GM12878 (cell line): ENCODE data around the gene RUNX3. TPM values are rescaled to one million over a fixed set of nuclear protein-coding genes. Genes with fewer than 3 reads are reported as not detected.

Source experiments
- BMI1 ChIP-seq: fragments of 450-650 bp; IDR thresholded peaks from 2 replicates; pipeline ENCODE4 v1.6.1; 2016; ENCODE audit warnings: mild to moderate bottlenecking, moderate library complexity, borderline replicate concordance
- CBX3 ChIP-seq: fragments of 200-600 bp; sonication (generic); IDR thresholded peaks from 2 replicates; pipeline ENCODE4 v1.6.1; 2016; ENCODE audit warnings: low read depth, borderline replicate concordance
- CHD4 ChIP-seq: fragments of 200-600 bp; sonication (generic); IDR thresholded peaks from 2 replicates; pipeline ENCODE4 v1.6.1; 2016; ENCODE audit warnings: mild to moderate bottlenecking
- EP300 ChIP-seq, 2 experiments: fragments of 150-350 bp in 1 of 2; IDR thresholded peaks; 2 replicates each; pipeline ENCODE4 v1.6.1; 2011 to 2012; ENCODE audit warnings: low read depth in 2 of 2, low read length in 2 of 2, borderline replicate concordance in 1 of 2, improper control_type of control experiment in 1 of 2, inconsistent platforms in 1 of 2; ENCODE audit not compliant: control insufficient read depth in 1 of 2
- EZH2 ChIP-seq: IDR thresholded peaks from 2 replicates; pipeline ENCODE4 v1.6.1; 2012; ENCODE audit warnings: low read depth, mild to moderate bottlenecking, control low read depth, inconsistent platforms, low read length, borderline replicate concordance; ENCODE audit not compliant: control insufficient read depth
- FOXK2 ChIP-seq: fragments of 450-650 bp; IDR thresholded peaks from 2 replicates; pipeline ENCODE4 v1.6.1; 2017; ENCODE audit warnings: mild to moderate bottlenecking, moderate library complexity
- GABPA ChIP-seq: IDR thresholded peaks from 2 replicates; pipeline ENCODE4 v1.6.1; 2014; ENCODE audit warnings: antibody characterized with exemption, low read depth, mild to moderate bottlenecking, inconsistent platforms
- IKZF1 ChIP-seq: fragments of 450-650 bp; conservative IDR thresholded peaks from 2 replicates; pipeline ENCODE4 v1.6.1; 2017; ENCODE audit warnings: antibody characterized with exemption, mild to moderate bottlenecking
- JUNB ChIP-seq: IDR thresholded peaks from 2 replicates; pipeline ENCODE4 v1.6.1; 2016; ENCODE audit warnings: antibody characterized with exemption, mild to moderate bottlenecking
- LARP7 ChIP-seq: fragments of 450-650 bp; IDR thresholded peaks from 2 replicates; pipeline ENCODE4 v1.6.1; 2017; ENCODE audit warnings: mild to moderate bottlenecking
- MLLT1 ChIP-seq: fragments of 450-650 bp; IDR thresholded peaks from 2 replicates; pipeline ENCODE4 v1.6.1; 2016; ENCODE audit warnings: mild to moderate bottlenecking
- MTA3 ChIP-seq: IDR thresholded peaks from 2 replicates; pipeline ENCODE4 v1.6.1; 2012; ENCODE audit warnings: low read length, inconsistent platforms, borderline replicate concordance
- MXI1 ChIP-seq: fragments of 150-350 bp; IDR thresholded peaks from 2 replicates; pipeline ENCODE4 v1.6.1; 2011; ENCODE audit warnings: low read depth, mild to moderate bottlenecking, inconsistent platforms, low read length, improper control_type of control experiment
- PKNOX1 ChIP-seq: fragments of 450-650 bp; IDR thresholded peaks from 2 replicates; pipeline ENCODE4 v1.6.1; 2016; ENCODE audit warnings: mild to moderate bottlenecking
- RAD51 ChIP-seq: fragments of 450-650 bp; IDR thresholded peaks from 2 replicates; pipeline ENCODE4 v1.6.1; 2016; ENCODE audit warnings: moderate library complexity, mild to moderate bottlenecking, inconsistent platforms
- RCOR1 ChIP-seq: conservative IDR thresholded peaks from 2 replicates; pipeline ENCODE4 v1.6.1; 2012; ENCODE audit warnings: low read depth, low read length, improper control_type of control experiment
- RELB ChIP-seq: fragments of 450-650 bp; IDR thresholded peaks from 2 replicates; pipeline ENCODE4 v1.6.1; 2017; ENCODE audit warnings: low read depth, mild to moderate bottlenecking, moderate library complexity
- RUNX3 ChIP-seq: IDR thresholded peaks from 2 replicates; pipeline ENCODE4 v1.6.1; 2012; ENCODE audit warnings: low read length, inconsistent platforms
- SMC3 ChIP-seq: IDR thresholded peaks from 2 replicates; pipeline ENCODE4 v1.6.1; 2011; ENCODE audit warnings: low read length, improper control_type of control experiment, borderline replicate concordance
- WRNIP1 ChIP-seq: IDR thresholded peaks from 2 replicates; pipeline ENCODE4 v1.6.1; 2011; ENCODE audit warnings: low read depth, low read length, improper control_type of control experiment, borderline replicate concordance
- ZBED1 ChIP-seq: IDR thresholded peaks from 2 replicates; pipeline ENCODE4 v1.6.1; 2016; ENCODE audit warnings: borderline replicate concordance
- polyA plus RNA-seq, 11 experiments: library from polyadenylated mRNA; depleted of rRNA in 4 of 11; unstranded in 6 of 11; stranded (reverse) in 5 of 11; fragments of >200 nt; fragmentation: Nextera tagmentation in 4 of 11; fragmentation: Illumina TruSeq in 1 of 11; extraction: Ambion mirVana in 4 of 11; extraction: Trizol in 1 of 11; gene quantifications; 1 replicate in 1 of 11; 2 replicates in 10 of 11; pipeline versions ENCODE4 v1.2.1 to v1.2.3, GENCODE V29; 2011 to 2016; ENCODE audit warnings: inconsistent platforms in 2 of 11, missing spikeins in 2 of 11, low read depth in 1 of 11
- total RNA-seq, 4 experiments: library from RNA; depleted of rRNA in 3 of 4; stranded (reverse); fragments of >200 nt in 3 of 4; fragmentation: Illumina TruSeq in 1 of 4; extraction: Trizol in 1 of 4; gene quantifications; 2 replicates each; pipeline versions ENCODE4 v1.2.1 to v1.2.3, GENCODE V29; 2013 to 2021
- TF ChIP-seq, protein P1 (sequence below): fragments of 450-650 bp; IDR thresholded peaks from 2 replicates; pipeline ENCODE4 v1.6.1; 2016; ENCODE audit warnings: mild to moderate bottlenecking, moderate library complexity, borderline replicate concordance

The RUNX3 gene
- total and polyA plus RNA-seq, 10 of the 15 experiments (the other 5 are each of a cell fraction or from before 2014, with no cell fraction given) = 19.0 to 151 (median 31.4) TPM

DNA sequence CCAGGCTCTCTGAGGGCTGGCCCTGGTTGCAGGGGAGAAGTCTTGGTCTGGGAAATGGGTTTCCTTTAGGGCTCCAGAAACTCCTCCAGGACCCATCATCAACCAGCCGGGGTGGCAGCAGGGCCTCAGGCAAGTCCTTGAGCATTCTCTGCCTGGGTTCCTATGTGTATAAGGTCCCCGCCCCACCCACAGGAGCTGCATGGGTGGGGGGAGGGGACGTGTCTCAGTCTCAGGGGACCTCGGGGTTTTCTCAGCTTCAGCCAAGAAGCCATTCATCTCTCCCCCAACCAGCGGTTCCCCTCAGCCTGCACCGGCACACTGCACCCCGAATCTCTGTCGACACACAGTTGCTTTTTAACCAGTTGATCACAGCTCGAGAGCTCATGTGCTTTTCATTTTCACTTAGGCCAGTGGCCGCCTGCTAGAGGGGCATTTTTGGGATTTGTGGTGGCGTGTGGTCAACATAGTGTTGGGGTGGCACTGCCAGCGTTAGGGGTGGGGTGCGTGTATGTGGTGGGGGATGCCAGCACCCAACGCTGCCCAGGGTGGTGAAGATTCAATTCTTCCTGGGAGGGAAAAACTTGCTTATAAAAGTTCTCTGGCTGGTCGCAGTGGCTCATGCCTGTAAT lies 6.5 kb downstream of the RUNX3 start (continued):
- TF ChIP-seq CBX3 (no peak), MTA3 (no peak), EZH2 (no peak), LARP7 (no peak), RAD51 (no peak), CHD4 (no peak), JUNB (no peak), MXI1 (peak; percentile 54; the same call in 1 of the 2 replicates), ZBED1 (peak; percentile 62; the same call in 1 of the 2 replicates), RCOR1 (no peak), IKZF1 (peak; percentile 75), FOXK2 (no peak), EP300 (IDR thresholded peaks at IDR 0.05; ENCODE audit: borderline replicate concordance in 1 of 2, control insufficient read depth in 1 of 2, low read depth in 2 of 2, low read length in 2 of 2) (peak in 1 of 2 experiments; percentile 38; a peak in 1 of 4 replicates), RUNX3 (no peak), RELB (peak; percentile 68; the same call in 1 of the 2 replicates), WRNIP1 (no peak), MLLT1 (peak; percentile 81; the same call in 1 of the 2 replicates), PKNOX1 (no peak; the same call in 1 of the 2 replicates), GABPA (no peak), SMC3 (no peak), BMI1 (no peak)
- TF ChIP-seq, protein P1, sequence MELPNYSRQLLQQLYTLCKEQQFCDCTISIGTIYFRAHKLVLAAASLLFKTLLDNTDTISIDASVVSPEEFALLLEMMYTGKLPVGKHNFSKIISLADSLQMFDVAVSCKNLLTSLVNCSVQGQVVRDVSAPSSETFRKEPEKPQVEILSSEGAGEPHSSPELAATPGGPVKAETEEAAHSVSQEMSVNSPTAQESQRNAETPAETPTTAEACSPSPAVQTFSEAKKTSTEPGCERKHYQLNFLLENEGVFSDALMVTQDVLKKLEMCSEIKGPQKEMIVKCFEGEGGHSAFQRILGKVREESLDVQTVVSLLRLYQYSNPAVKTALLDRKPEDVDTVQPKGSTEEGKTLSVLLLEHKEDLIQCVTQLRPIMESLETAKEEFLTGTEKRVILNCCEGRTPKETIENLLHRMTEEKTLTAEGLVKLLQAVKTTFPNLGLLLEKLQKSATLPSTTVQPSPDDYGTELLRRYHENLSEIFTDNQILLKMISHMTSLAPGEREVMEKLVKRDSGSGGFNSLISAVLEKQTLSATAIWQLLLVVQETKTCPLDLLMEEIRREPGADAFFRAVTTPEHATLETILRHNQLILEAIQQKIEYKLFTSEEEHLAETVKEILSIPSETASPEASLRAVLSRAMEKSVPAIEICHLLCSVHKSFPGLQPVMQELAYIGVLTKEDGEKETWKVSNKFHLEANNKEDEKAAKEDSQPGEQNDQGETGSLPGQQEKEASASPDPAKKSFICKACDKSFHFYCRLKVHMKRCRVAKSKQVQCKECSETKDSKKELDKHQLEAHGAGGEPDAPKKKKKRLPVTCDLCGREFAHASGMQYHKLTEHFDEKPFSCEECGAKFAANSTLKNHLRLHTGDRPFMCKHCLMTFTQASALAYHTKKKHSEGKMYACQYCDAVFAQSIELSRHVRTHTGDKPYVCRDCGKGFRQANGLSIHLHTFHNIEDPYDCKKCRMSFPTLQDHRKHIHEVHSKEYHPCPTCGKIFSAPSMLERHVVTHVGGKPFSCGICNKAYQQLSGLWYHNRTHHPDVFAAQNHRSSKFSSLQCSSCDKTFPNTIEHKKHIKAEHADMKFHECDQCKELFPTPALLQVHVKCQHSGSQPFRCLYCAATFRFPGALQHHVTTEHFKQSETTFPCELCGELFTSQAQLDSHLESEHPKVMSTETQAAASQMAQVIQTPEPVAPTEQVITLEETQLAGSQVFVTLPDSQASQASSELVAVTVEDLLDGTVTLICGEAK = no peak
